HG02938 (cell line): ENCODE measurements around the gene RBM41.
"Not testable (repeated sequence)": the region's sequence is repeated elsewhere in the genome, so short reads cannot be mapped to it uniquely, and the experiment has no call there.

ENCODE experiments used
- ATAC-seq: cut with Tn5 transposase; IDR thresholded peaks from one replicate; pipeline ENCODE4 v1.9.1; 2021; ENCODE audit warnings: mild to moderate bottlenecking, moderate library complexity; ENCODE audit not compliant: unreplicated experiment

RBM41 gene

GRCh38 chrX:107118322-107119147 lies at the start of gene RBM41:
Gene RBM41 (minus strand): TSS chrX:107118822. CDS start chrX:107118773, 49 bp downstream.
- peak; percentile 100 for ATAC-seq

GRCh38 chrX:107168257-107168656 lies 49.6 kb upstream of the RBM41 start:
- no peak for ATAC-seq

GRCh38 chrX:107167163-107167921 lies 48.7 kb upstream of the RBM41 start:
- no peak for ATAC-seq

- ATAC-seq: not testable (repeated sequence)
Observed at GRCh38 chrX:107157618-107158017, 39.0 kb upstream of the RBM41 start.

GRCh38 chrX:107155621-107156430 lies 37.2 kb upstream of the RBM41 start:
- ATAC-seq: not testable (repeated sequence)

GRCh38 chrX:107154787-107155620 lies 36.4 kb upstream of the RBM41 start:
- ATAC-seq: no peak

- no peak for ATAC-seq
Observed at GRCh38 chrX:107153005-107153404, 34.4 kb upstream of the RBM41 start.

- ATAC-seq: no peak
Observed at GRCh38 chrX:107146670-107147069, 28.0 kb upstream of the RBM41 start.

GRCh38 chrX:107135965-107136307 lies 17.3 kb upstream of the RBM41 start:
- ATAC-seq: no peak

GRCh38 chrX:107135049-107135964 lies 16.7 kb upstream of the RBM41 start:
- peak; percentile 73 for ATAC-seq

GRCh38 chrX:107123750-107124149 lies 5.1 kb upstream of the RBM41 start:
- ATAC-seq: no peak

- no peak for ATAC-seq
Observed at GRCh38 chrX:107119283-107119682, 661 bp upstream of the RBM41 start.

GRCh38 chrX:107117993-107118321 lies 665 bp downstream of the RBM41 start:
- ATAC-seq: no peak

GRCh38 chrX:107107459-107107858 lies 11.2 kb downstream of the RBM41 start:
- no peak for ATAC-seq

- no peak for ATAC-seq
Observed at GRCh38 chrX:107102980-107103379, 15.6 kb downstream of the RBM41 start.

GRCh38 chrX:107076158-107076557 lies 42.5 kb downstream of the RBM41 start:
- no peak for ATAC-seq

GRCh38 chrX:107057731-107058130 lies 60.9 kb downstream of the RBM41 start:
- ATAC-seq: not testable (repeated sequence)

GRCh38 chrX:107054978-107055377 lies 63.6 kb downstream of the RBM41 start:
- no peak for ATAC-seq

- no peak for ATAC-seq
Observed at GRCh38 chrX:107050195-107050709, 68.4 kb downstream of the RBM41 start.
